ENCODE results near the gene SECTM1.

SECTM1 gene

DNA sequence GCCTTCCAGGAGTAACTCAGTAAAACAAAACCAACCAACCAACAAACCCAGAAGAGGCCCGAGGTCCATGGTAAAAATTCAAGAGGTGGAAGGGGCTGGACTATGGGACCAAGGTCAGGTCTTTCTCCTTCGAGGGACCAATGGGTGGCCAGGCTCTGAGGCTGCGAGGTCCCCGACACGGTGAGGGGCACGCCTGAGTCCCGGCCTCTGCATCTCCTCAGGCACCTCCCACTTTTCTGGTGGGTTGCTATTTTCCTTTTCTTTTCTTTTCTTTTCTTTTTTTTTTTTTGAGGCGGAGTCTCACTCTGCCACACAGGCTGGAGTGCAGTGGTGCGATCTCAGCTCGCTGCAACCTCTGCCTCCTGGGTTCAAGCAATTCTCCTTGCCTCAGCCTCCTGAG lies 34.1 kb downstream of the SECTM1 start:
- no peak for DNase-seq (ENCODE audit: low read depth in 2 of 2)

DNA sequence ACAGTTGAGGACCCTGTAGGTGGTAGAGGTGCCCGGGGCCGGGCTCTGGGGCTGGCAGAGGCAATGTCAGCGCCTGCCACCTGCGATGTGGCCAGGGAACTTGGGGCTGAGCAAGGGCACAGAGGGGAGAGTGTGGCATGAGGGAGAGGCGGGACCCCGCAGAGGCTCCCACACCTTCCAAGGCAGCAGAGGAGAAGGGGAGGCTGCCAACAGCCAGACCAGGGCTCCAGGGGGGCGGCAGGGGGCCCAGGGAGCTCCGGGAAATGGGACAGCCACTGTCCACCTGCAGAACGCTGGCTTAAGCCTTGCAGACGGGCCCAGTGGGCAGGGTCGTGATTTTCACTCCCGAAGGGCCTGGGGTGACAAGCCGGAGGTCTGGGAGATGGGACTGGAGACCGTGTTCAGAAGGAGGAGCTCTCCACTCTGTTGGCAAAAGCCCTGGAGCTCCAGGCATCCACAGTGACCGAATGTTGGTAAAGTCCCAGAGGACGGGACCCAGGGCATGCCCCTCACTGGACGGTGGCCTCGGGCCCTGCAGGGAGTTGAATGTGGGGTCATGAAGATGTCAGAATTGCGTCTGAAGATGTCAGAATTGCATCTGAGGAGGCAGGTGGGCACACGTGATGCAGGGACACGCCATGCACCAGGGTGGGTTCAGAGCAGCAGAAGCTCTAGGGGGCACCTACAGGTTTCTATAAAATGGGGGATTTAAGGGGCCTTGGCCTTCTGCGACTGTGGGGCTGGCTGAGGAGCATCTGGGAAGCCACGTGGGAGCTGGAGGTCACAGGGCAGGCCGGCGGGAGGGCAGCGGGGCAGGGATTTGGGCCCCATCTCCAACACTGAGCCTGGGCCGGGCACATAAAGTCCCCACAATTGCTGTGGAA lies 34.8 kb downstream of the SECTM1 start:
- DNase-seq (ENCODE audit: low read depth in 2 of 2), result no peak

- peak; percentile 91 to 92 for DNase-seq (ENCODE audit: low read depth in 2 of 2)
Measured at GRCh38 chr17:82297714-82298537, 35.6 kb downstream of the SECTM1 start.

- DNase-seq (ENCODE audit: low read depth in 2 of 2), result peak; percentile 85 to 91
Measured at GRCh38 chr17:82297280-82297713, 36.3 kb downstream of the SECTM1 start.

DNA sequence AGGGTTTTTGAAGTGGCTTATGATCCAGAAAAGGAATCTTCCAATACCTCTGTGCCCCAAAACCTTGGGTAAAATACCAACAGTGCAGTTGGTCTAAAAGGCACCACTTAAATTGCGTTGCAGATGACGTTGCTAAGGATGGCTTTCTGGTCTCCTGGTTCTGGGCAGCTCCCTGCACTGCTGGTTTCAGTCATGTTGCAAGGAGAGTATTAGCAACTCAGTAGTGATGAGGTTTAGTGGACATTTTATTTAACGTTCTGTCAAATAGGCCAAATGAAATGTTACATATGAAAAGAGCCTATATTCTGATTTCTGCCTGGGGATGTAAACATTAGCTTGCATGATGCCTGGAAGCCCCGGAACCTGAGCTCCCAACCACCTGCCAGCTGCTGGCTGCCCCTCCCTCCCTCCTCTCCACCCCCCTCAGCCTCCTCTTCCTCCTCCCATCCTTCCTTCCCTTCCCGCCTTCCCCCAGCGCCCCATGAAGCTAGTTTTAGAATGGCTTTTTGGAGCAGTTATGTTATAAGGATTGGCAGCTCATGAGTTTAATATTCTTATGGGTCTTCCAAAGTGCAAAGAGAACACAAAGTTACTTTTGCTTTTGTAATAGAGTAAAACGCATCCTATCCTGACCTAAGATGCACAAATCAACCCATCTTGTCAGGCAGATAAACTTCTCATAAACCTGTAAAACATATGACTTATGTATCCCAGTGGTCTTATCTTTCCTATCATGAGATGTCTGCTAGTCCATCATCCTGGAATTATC lies 36.9 kb downstream of the SECTM1 start:
- DNase-seq (ENCODE audit: low read depth in 2 of 2), result no peak

DNA sequence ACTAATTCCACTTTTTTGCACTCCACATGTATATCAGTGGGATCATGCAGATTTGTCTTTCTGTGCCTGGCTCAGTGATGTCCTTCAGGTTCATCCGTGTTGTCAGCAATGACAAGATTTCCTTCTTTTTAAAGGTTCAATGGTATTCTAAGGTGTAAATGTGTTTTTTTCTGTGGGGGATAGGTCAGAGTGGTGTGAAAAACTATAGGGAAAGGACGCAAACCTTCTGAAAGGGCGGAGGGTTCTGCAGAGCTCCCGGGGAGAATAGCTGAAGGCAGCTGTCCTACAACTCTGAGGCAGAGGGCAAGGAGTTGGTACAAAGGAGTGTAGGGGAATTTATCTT lies 38.1 kb downstream of the SECTM1 start:
- no peak for DNase-seq (ENCODE audit: low read depth in 2 of 2)

DNA sequence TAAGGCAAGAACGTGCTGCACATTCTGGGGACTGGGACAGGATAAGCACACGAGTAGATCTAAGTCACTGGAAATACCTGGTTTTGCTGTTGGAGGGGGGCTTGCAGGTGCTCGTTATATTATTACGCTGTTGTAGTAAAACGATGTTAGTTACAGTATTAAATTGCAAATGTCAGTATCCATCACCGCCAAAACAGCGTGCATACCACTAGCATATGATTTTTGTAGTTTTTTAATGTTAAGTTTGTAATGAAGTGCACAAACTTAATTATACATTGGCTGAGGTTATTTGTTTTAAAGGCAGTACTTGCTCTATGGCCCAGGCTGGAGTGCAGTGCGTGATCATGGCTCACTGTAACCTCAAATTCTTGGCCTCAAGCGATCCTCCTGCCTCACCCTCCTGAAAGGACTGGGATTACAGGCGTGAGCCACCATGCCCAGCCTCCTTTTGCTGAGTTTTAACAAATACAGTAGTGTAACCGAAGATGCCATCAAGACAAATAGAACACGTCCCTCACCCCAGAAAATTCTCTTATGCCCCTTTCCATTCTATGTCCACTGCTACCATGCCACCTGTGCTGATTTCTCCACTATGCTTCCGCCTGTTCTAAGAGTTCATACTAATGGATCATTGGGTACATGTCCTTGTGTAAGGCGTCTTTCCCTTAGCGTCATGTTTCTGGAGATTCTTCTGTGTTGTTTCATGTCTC lies 39.3 kb downstream of the SECTM1 start:
- DNase-seq (ENCODE audit: low read depth in 2 of 2), result no peak

GRCh38 chr17:82292251-82293154 lies 41.1 kb downstream of the SECTM1 start:
- DNase-seq (ENCODE audit: low read depth in 2 of 2), result peak; percentile 90

- no peak for DNase-seq (ENCODE audit: low read depth in 2 of 2)
Measured at GRCh38 chr17:82291582-82292250, 41.9 kb downstream of the SECTM1 start.

DNA sequence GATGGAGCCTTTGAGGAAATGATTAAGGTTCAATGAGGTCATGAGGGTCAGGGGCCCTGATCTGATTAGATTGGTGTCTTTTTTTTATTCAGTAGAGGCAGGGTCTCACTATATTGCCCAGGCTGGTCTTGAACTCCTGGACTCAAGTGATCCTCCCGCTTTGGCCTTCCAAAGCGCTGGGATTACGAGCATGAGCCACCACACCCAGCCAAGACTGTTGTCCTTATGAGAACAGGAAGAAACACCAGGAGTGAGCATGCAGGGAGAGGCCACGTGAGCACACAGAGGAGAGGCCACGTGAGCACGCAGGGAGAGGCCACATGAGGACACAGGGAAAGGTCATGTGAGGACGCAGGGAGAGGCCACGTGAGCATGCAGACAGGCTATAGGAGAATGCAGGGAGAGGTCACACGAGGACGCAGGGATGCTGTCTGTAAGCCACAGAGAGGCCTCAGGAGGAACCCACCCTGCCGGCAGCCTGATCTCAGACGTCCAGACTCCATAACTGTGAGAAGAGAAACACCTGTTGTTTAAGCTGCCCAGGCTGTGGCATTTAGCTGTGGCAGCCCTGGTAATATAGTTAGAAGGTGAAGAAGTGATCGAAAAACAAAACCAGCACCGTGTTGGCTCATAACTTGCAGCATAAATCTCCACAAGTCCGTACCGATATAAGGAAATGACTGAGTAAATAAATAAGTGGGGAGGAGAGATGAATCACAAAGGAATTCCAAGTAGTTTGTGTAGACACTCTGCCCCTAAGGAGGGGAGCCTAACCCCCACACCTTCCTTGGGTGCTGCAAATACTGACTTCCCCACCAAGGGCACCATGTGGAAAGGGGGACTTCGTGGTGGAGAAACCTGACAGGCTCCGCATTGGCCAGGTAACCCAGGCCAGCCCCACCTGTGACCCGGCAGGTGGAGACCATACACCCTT lies 45.4 kb downstream of the SECTM1 start:
- DNase-seq (ENCODE audit: low read depth in 2 of 2), result no peak

DNA sequence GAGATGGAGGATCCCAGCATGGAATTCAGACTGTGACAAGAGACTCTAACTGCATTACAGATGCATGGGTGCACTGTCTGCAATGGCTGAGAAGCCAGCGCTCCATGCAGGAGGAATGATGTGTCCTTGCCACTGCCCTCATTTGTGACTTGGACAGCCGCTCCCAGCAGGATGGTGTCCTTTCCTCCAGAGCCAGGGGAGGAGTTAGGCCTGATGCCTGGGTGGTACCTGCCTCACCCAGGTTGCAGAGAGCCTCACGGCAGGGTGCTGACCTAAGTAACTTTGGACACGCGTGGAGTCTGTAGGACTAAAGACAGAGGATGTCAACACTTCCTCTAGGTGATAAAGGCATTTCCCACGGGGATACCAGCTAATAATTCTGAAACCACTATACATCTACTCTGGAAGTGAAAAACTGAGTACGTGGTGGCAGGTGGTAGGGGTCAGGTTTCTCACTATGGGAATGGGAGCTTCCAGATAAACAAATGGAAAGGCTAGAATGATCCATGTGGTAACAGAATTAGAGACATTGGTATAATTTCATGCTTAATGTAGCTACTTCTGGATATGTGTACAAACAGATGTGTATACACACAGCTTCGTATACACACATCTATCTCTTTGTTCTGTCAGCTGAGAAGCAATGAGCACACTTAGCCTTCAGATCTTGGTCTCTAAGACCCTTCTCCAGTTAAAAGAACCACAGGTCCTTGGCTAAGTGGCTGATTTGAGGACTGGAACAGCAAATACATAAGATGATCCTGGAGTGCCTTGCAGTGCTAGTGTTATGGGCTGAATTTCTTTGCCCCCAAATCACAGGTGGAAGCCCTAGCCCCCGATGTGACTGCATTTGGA lies 46.3 kb downstream of the SECTM1 start:
- DNase-seq (ENCODE audit: low read depth in 2 of 2), result no peak

DNA sequence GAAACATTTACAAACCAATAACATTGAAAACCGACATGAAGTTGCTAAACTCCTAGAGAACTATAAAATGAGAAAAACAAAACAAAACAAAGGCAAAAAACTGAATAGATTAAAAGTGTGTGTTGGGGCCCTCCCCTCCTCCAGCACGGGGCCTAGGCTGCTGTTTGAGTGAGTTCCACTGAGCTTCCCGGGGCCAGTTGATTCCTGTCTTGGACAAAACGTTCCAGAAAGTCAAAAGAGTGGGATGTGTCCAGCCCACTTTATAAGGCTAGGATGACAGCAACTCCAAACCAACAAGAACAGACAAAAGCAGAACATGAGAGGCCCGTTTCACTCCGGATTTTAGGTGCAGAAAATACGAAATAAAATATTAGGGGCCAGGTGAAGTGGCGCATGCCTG lies 48.4 kb downstream of the SECTM1 start:
- DNase-seq (ENCODE audit: low read depth in 2 of 2), result no peak

DNA sequence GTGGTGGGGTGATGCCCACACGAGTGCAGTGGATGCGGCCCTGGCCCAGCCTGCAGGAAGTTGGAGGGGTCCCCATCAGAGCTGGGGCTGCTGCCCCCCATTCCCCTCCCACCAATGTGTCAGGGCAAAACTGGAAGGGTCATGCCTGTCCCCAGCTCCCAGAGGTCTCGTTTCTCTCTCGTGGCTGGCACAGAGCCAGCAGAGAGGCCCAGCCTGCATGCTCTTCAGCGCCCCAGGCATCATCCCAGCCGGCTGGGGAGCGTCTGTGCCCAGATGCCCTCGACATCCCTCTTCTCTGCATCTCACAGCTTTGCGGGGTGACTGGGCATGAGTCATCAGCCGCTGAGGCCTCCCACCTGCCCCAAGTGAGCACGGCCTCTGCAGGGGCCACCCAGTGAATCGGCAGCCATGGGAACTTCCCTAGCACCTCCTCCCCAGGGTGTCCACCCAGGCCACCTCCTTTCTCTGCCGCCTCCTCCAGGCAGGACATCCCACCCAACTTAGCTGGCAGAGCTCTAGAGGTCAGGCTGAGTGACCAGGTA lies 50.3 kb downstream of the SECTM1 start:
- DNase-seq (ENCODE audit: low read depth in 2 of 2), result peak; percentile 52 to 60

DNA sequence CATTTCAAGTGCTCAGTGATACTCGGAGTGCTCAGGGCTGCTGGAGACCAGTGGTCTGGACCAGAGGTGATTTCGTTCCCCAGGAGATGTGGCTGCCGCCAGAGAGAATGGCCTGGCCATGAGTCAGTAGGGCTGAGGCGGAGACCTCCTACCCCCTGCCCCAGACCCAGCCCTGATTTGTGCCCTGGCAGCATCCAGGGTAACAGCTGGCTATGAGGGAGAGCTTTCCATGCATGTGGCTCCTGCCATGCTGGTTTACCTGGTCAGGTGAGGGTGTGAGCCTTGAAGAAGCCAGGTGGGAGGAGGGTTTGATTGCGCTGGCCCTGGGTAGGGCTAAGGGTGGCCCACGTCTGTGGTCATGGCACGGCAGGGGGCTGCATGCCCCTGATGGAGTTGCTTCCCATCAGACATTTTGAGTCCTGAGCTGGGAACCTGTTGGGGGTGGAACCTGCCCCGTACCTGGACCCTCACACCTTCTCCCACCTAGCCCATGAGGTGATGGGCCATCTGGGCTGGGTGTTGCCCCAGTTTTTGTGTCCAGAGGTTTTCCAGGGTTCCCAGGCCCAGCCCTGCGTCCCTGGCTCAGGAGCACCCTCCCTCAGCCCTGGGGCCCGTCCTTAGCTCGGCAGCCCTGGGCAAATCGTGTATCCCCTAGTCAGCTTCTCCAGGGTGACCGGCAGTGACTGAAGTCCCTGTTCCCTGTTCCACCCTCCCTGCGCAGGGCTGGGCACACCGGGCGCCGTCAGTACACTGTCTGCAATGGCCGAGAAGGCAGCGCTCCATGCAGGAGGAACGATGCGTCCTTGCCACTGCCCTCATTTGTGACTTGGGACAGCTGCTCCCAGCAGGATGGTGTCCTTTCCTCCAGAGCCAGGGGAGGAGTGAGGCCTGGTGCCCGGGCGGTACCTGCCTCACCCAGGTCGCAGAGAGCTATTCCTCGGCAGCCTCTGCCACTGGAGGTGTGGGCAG lies 51.0 kb downstream of the SECTM1 start:
- DNase-seq (ENCODE audit: low read depth in 2 of 2), result no peak

GRCh38 chr17:82281502-82282238 lies 51.9 kb downstream of the SECTM1 start:
- peak in 1 of 2 donors; percentile 54 for DNase-seq (ENCODE audit: low read depth in 2 of 2)

DNA sequence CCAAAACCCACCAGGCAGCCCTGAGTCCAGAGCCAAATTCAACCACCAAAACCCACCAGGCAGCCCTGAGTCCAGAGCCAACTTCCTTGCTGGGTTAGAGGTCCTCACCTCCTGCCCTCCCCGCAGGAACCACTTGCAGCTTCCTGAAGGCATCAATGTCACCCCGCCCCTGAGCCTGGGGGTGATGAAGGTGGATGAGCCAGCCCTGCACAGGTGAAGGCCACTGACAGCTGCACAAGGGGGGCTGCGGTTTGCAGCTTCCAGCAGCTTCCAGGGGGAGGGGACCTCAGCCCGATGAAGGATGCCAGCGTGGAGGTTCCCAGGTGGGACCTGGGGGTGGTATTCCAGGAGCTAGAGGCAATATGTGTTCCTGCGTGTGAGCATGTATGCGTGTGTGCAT lies 52.5 kb downstream of the SECTM1 start:
- DNase-seq (ENCODE audit: low read depth in 2 of 2), result no peak

Data from stimulated activated CD4-positive, alpha-beta T cell treated with anti-CD3 and anti-CD28 coated beads, Interleukin-15, amount 100 ng/mL, for 48 hours (primary cell).